VCaP (cell line): ENCODE data around the gene KRCC1.

ENCODE experiments used
- H3K27ac ChIP-seq: fragments of 450-650 bp; 2 replicates; pipeline ENCODE4 v1.5.1; 2017
- CTCF ChIP-seq: fragments of 450-650 bp; conservative IDR thresholded peaks from 2 replicates; pipeline ENCODE4 v1.5.1; 2017; ENCODE audit warnings: mild to moderate bottlenecking, moderate library complexity

The KRCC1 gene

GRCh38 chr2:88087073-88087472 lies 31.5 kb upstream of the KRCC1 start:
- H3K27ac ChIP-seq: no peak overlapping the region
- TF ChIP-seq CTCF: no peak

GRCh38 chr2:88086401-88086800 lies 30.8 kb upstream of the KRCC1 start:
- TF ChIP-seq CTCF: no peak
- no peak overlapping the region for H3K27ac ChIP-seq

- H3K27ac ChIP-seq: no peak overlapping the region
- TF ChIP-seq CTCF: no peak
Observed at GRCh38 chr2:88085602-88086001, 30.0 kb upstream of the KRCC1 start.

- TF ChIP-seq CTCF: no peak
- H3K27ac ChIP-seq: no peak overlapping the region
Observed at GRCh38 chr2:88085099-88085498, 29.5 kb upstream of the KRCC1 start.

- no peak overlapping the region for H3K27ac ChIP-seq
- no peak for TF ChIP-seq CTCF
Observed at GRCh38 chr2:88082781-88083180, 27.2 kb upstream of the KRCC1 start.

GRCh38 chr2:88081924-88082608 lies 26.5 kb upstream of the KRCC1 start:
- TF ChIP-seq CTCF: no peak
- no peak overlapping the region for H3K27ac ChIP-seq

GRCh38 chr2:88080545-88080944 lies 25.0 kb upstream of the KRCC1 start:
- TF ChIP-seq CTCF: no peak
- H3K27ac ChIP-seq: no peak overlapping the region
